H1 (cell line): ENCODE data around the gene CYP26C1. TPM values are rescaled to one million over a fixed set of nuclear protein-coding genes. Genes with fewer than 3 reads are reported as not detected.

Experiments
- ASH2L ChIP-seq: fragments of 200-600, 300-600 bp; sonication (generic); IDR thresholded peaks from one replicate; pipeline ENCODE4 v1.7.1; 2017; ENCODE audit warnings: low read length
- BCL11A ChIP-seq, 2 experiments: IDR thresholded peaks; one replicate each; pipeline ENCODE4 v1.6.1; 2011; ENCODE audit warnings: low read depth in 2 of 2, low read length in 2 of 2, mild to moderate bottlenecking in 2 of 2
- CBX5 ChIP-seq: fragments of 300-800, 300-1000 bp; sonication (generic); IDR thresholded peaks from 2 replicates; pipeline ENCODE4 v1.7.1; 2016; ENCODE audit warnings: antibody characterized with exemption, low read length, low read depth
- CHD1 ChIP-seq: IDR thresholded peaks from 2 replicates; pipeline ENCODE4 v1.6.1; 2012; ENCODE audit warnings: low read depth, low read length, improper control_type of control experiment
- CHD2 ChIP-seq: IDR thresholded peaks from 2 replicates; pipeline ENCODE4 v1.6.1; 2012; ENCODE audit warnings: low read length, improper control_type of control experiment
- CREB1 ChIP-seq: IDR thresholded peaks from 2 replicates; pipeline ENCODE4 v1.6.1; 2012; ENCODE audit warnings: inconsistent platforms
- EZH2 ChIP-seq: fragments of 200-600 bp; sonication (generic); IDR thresholded peaks from 2 replicates; pipeline ENCODE4 v1.7.1; 2012; ENCODE audit warnings: low read depth, mild to moderate bottlenecking, moderate library complexity, low read length, inconsistent platforms; ENCODE audit not compliant: severe bottlenecking
- FOSL1 ChIP-seq: IDR thresholded peaks from 2 replicates; pipeline ENCODE4 v1.6.1; 2011; ENCODE audit warnings: mild to moderate bottlenecking, low read depth, low read length, moderate library complexity; ENCODE audit not compliant: insufficient read depth
- HDAC2 ChIP-seq, 2 experiments: fragments of 300-600 bp in 1 of 2; sonication (generic) in 1 of 2; IDR thresholded peaks; 2 replicates each; pipeline ENCODE4 v1.6.1; 2011 to 2012; ENCODE audit warnings: low read depth in 2 of 2, low read length in 2 of 2, mild to moderate bottlenecking in 2 of 2, moderate library complexity in 2 of 2, borderline replicate concordance in 1 of 2, inconsistent platforms in 1 of 2
- KDM1A ChIP-seq: fragments of 200-600, 300-600 bp; sonication (generic); IDR thresholded peaks from 2 replicates; pipeline ENCODE4 v1.7.1; 2016; ENCODE audit warnings: mild to moderate bottlenecking, low read length, borderline replicate concordance
- NANOG ChIP-seq: IDR thresholded peaks from 2 replicates; pipeline ENCODE4 v1.6.1; 2011; ENCODE audit warnings: low read length, low read depth, mild to moderate bottlenecking, inconsistent platforms; ENCODE audit not compliant: insufficient read depth, poor library complexity, severe bottlenecking
- RAD21 ChIP-seq, 2 experiments: IDR thresholded peaks in 1 of 2; conservative IDR thresholded peaks in 1 of 2; 2 replicates each; pipeline ENCODE4 v1.6.1; 2011; ENCODE audit warnings: low read depth in 2 of 2, low read length in 2 of 2, improper control_type of control experiment in 1 of 2, inconsistent platforms in 1 of 2, mild to moderate bottlenecking in 1 of 2, moderate library complexity in 1 of 2
- SAP30 ChIP-seq: fragments of 300-600 bp; sonication (generic); IDR thresholded peaks from 2 replicates; pipeline ENCODE4 v1.7.1; 2012; ENCODE audit warnings: low read length, moderate library complexity, mild to moderate bottlenecking, inconsistent platforms; ENCODE audit not compliant: insufficient read depth, insufficient replicate concordance
- SIRT6 ChIP-seq: IDR thresholded peaks from one replicate; pipeline ENCODE4 v1.7.1; 2012; ENCODE audit warnings: low read length, inconsistent platforms
- SIX5 ChIP-seq: IDR thresholded peaks from 2 replicates; pipeline ENCODE4 v1.6.1; 2011; ENCODE audit warnings: mild to moderate bottlenecking, low read depth, low read length
- SP1 ChIP-seq: IDR thresholded peaks from 2 replicates; pipeline ENCODE4 v1.6.1; 2011; ENCODE audit warnings: low read depth, low read length
- SP4 ChIP-seq: IDR thresholded peaks from 2 replicates; pipeline ENCODE4 v1.6.1; 2012; ENCODE audit warnings: low read length, inconsistent platforms
- SRF ChIP-seq: IDR thresholded peaks from 2 replicates; pipeline ENCODE4 v1.6.1; 2011; ENCODE audit warnings: mild to moderate bottlenecking, low read depth, low read length, moderate library complexity
- TAF1 ChIP-seq: IDR thresholded peaks from 2 replicates; pipeline ENCODE4 v1.6.1; 2011; ENCODE audit warnings: mild to moderate bottlenecking, low read depth, low read length
- TCF12 ChIP-seq: IDR thresholded peaks from 2 replicates; pipeline ENCODE4 v1.6.1; 2011; ENCODE audit warnings: low read depth, mild to moderate bottlenecking, low read length
- TEAD4 ChIP-seq: IDR thresholded peaks from 2 replicates; pipeline ENCODE4 v1.6.1; 2012; ENCODE audit warnings: low read depth, low read length, inconsistent platforms, mixed read lengths
- polyA plus RNA-seq, 7 experiments: library from polyadenylated mRNA; depleted of rRNA in 3 of 7; stranded (reverse) in 5 of 7; unstranded in 2 of 7; fragments of >200 nt in 5 of 7; fragments of 200-250 nt in 2 of 7; gene quantifications; 1 replicate in 5 of 7; 2 replicates in 1 of 7; 4 replicates in 1 of 7; pipeline versions ENCODE4 v1.2.1 to v1.2.3, GENCODE V29; 2011 to 2013; ENCODE audit warnings: missing spikeins in 2 of 7, mixed read lengths in 2 of 7
- total RNA-seq: library from RNA; stranded (reverse); fragmentation: NEBNext Ultra II Directional; extraction: Animal tissue kit (Norgen Biotek cat#: 25700); gene quantifications from 2 replicates; pipeline ENCODE4 v1.2.1, GENCODE V29; 2021
- TF ChIP-seq, protein P1 (sequence below): IDR thresholded peaks from 2 replicates; pipeline ENCODE4 v1.6.1; 2012; ENCODE audit warnings: inconsistent platforms
- TF ChIP-seq, protein P2 (sequence below): IDR thresholded peaks from 2 replicates; pipeline ENCODE4 v1.6.1; 2012; ENCODE audit warnings: low read length, inconsistent platforms

The CYP26C1 gene
- total and polyA plus RNA-seq, 2 of the 8 experiments (the other 6 are each of a cell fraction or from before 2014, with no cell fraction given) = 0.12 to 0.28 TPM

DNA sequence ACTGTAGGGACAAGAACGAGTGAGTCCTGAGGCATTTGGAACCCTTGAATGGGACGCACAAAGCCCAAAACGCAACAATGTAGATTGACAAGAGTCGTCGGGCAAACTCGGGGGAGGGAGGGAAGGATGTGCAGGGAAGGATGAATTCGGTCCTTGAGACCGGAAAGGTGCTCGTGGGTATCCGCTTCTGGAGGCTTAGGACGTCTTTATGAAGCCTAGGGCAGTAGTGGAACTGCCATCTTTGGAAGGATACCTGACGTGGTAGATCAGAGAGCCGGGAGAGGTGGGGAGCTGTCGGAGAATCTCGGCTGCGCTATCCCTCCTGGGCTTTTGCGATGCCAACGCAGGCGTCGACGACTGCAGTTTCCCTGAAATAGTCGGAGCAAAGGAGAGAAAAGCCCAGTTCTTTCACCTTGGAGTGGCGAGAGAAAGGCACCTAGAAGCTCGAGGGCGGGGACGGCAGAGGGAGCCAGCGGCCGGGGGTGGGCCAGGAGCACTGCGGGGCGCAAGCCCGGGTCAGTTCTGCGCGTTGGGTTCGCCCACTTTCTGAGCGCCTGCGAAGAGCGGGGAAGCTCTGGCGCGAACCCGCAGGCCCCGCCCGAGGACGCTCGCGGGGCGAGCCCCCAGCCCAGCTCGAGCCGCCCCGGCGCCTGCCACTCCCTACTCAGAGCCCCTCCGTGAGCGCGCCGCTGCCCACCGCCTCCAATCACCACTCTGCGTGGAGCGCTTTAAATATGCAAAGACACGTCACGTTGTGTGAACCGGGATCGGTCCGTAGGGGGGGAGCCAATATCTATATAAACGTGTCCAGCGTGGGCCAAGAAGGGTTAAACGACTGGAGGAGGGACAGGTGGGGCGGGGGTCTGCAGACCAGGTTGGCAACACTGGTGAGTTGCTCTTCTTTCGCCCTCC lies at the start of gene CYP26C1 (continued):
- TF ChIP-seq ASH2L (peak; percentile 31), SRF (no peak), RAD21 (IDR thresholded peaks at IDR 0.05 in 1 of 2, conservative IDR thresholded peaks at IDR 0.05 in 1 of 2; ENCODE audit: low read depth in 2 of 2, low read length in 2 of 2) (peak; percentile 25 to 26; a peak in 2 of 4 replicates), TEAD4 (no peak), KDM1A (no peak), CBX5 (no peak), SIRT6 (no peak), SP4 (no peak), HDAC2 (IDR thresholded peaks at IDR 0.05; ENCODE audit: borderline replicate concordance in 1 of 2, low read depth in 2 of 2, low read length in 2 of 2) (peak in 1 of 2 experiments; percentile 68; a peak in 1 of 4 replicates), NANOG (no peak), CREB1 (no peak), SP1 (no peak), CHD2 (no peak), TAF1 (no peak), BCL11A (IDR thresholded peaks at IDR 0.05; ENCODE audit: low read depth in 2 of 2, low read length in 2 of 2) (no peak), TCF12 (no peak), FOSL1 (no peak), EZH2 (no peak), SIX5 (no peak), CHD1 (no peak), SAP30 (no peak)
- TF ChIP-seq, protein P1, sequence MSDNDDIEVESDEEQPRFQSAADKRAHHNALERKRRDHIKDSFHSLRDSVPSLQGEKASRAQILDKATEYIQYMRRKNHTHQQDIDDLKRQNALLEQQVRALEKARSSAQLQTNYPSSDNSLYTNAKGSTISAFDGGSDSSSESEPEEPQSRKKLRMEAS = no peak
- TF ChIP-seq, protein P2, sequence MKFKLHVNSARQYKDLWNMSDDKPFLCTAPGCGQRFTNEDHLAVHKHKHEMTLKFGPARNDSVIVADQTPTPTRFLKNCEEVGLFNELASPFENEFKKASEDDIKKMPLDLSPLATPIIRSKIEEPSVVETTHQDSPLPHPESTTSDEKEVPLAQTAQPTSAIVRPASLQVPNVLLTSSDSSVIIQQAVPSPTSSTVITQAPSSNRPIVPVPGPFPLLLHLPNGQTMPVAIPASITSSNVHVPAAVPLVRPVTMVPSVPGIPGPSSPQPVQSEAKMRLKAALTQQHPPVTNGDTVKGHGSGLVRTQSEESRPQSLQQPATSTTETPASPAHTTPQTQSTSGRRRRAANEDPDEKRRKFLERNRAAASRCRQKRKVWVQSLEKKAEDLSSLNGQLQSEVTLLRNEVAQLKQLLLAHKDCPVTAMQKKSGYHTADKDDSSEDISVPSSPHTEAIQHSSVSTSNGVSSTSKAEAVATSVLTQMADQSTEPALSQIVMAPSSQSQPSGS = no peak
